Stimulated activated CD4-positive, alpha-beta T cell treated with anti-CD3 and anti-CD28 coated beads, Interleukin-12 subunit alpha, Interleukin-12 subunit beta, amount 100 ng/mL, for 48 hours (primary cell): Measurements from ENCODE around the gene SCN3B.
"Not testable (repeated sequence)": the region's sequence is repeated elsewhere in the genome, so short reads cannot be mapped to it uniquely, and the experiment has no call there.

Experiments used
- DNase-seq, 3 donors: peaks; one replicate each; pipeline ENCODE4 v3.0.0-alpha.2; 2020; ENCODE audit warnings: low read depth in 2 of 3, low spot score in 1 of 3

The SCN3B gene

GRCh38 chr11:123654566-123655081 lies at the start of gene SCN3B:
TSS of gene SCN3B (minus strand) at chr11:123654624. CDS start at chr11:123653801, 823 bp downstream.
- DNase-seq = peak in 1 of 3 donors; percentile 28

GRCh38 chr11:123702696-123703095 lies 48.3 kb upstream of the SCN3B start:
- DNase-seq = no peak

- DNase-seq = no peak
Measured at GRCh38 chr11:123702139-123702538, 47.7 kb upstream of the SCN3B start.

- DNase-seq = no peak
Measured at GRCh38 chr11:123700772-123701171, 46.3 kb upstream of the SCN3B start.

GRCh38 chr11:123698546-123699127 lies 44.2 kb upstream of the SCN3B start:
- no peak for DNase-seq

- no peak for DNase-seq
Measured at GRCh38 chr11:123696183-123696582, 41.8 kb upstream of the SCN3B start.

- DNase-seq = no peak
Measured at GRCh38 chr11:123695231-123695630, 40.8 kb upstream of the SCN3B start.

GRCh38 chr11:123694551-123694950 lies 40.1 kb upstream of the SCN3B start:
- no peak for DNase-seq

- no peak for DNase-seq
Measured at GRCh38 chr11:123692961-123693360, 38.5 kb upstream of the SCN3B start.

GRCh38 chr11:123690485-123690884 lies 36.1 kb upstream of the SCN3B start:
- peak in 2 of 3 donors; percentile 9 to 10 for DNase-seq

GRCh38 chr11:123684601-123685000 lies 30.2 kb upstream of the SCN3B start:
- no peak for DNase-seq

- DNase-seq = no peak
Measured at GRCh38 chr11:123683428-123684170, 29.2 kb upstream of the SCN3B start.

- no peak for DNase-seq
Measured at GRCh38 chr11:123682696-123683410, 28.4 kb upstream of the SCN3B start.

GRCh38 chr11:123681030-123681429 lies 26.6 kb upstream of the SCN3B start:
- DNase-seq = peak in 1 of 3 donors; percentile 3

GRCh38 chr11:123678246-123678645 lies 23.8 kb upstream of the SCN3B start:
- DNase-seq = no peak

- DNase-seq = no peak
Measured at GRCh38 chr11:123677510-123677909, 23.1 kb upstream of the SCN3B start.

GRCh38 chr11:123674297-123674696 lies 19.9 kb upstream of the SCN3B start:
- no peak for DNase-seq

- no peak for DNase-seq
Measured at GRCh38 chr11:123672568-123672967, 18.1 kb upstream of the SCN3B start.

- no peak for DNase-seq
Measured at GRCh38 chr11:123671534-123671933, 17.1 kb upstream of the SCN3B start.

- no peak for DNase-seq
Measured at GRCh38 chr11:123670081-123670480, 15.7 kb upstream of the SCN3B start.

GRCh38 chr11:123665306-123665705 lies 10.9 kb upstream of the SCN3B start:
- no peak for DNase-seq

GRCh38 chr11:123659965-123660364 lies 5.5 kb upstream of the SCN3B start:
- DNase-seq = not testable (repeated sequence)
